Transverse colon (tissue), 1 donor: ENCODE results near the gene APIP.

Experiments
- EP300 ChIP-seq: sonication (generic); formaldehyde crosslinking; IDR thresholded peaks from one replicate; pipeline ENCODE4 v1.6.1; 2017; ENCODE audit warnings: antibody characterized with exemption, low read depth
- POLR2A ChIP-seq: fragments of 450-650 bp; IDR thresholded peaks from one replicate; pipeline ENCODE4 v1.6.1; 2016; ENCODE audit warnings: antibody characterized with exemption, mild to moderate bottlenecking, moderate library complexity

- no peak for TF ChIP-seq POLR2A
- TF ChIP-seq EP300 = no peak
These were observed 75.3 kb downstream of the APIP start for GRCh38 chr11:34840736-34841386.
